AG04449 (cell line): ENCODE data around the gene GLIPR1.
"Not testable (repeated sequence)": the region's sequence is repeated elsewhere in the genome, so short reads cannot be mapped to it uniquely, and the experiment has no call there.

ENCODE experiments used
- CTCF ChIA-PET: fragments of 350-600 bp; formaldehyde crosslinking; extraction: SDS; loops from one replicate; lab custom pipeline; 2021; ENCODE audit warnings: antibody characterized with exemption; lab: Yijun Ruan, JAX
- POLR2A ChIA-PET: fragments of 400-600, 350-600 bp; formaldehyde crosslinking; extraction: SDS; loops from one replicate; lab custom pipeline; 2020; ENCODE audit warnings: antibody characterized with exemption, inconsistent platforms; lab: Yijun Ruan, JAX
- DNase-seq: peaks from one replicate; pipeline ENCODE4 v3.0.0-alpha.2; 2010; ENCODE audit warnings: low read depth, low spot score
- H3K4me3 ChIP-seq: 2 replicates; pipeline ENCODE4 v1.5.1; 2011; ENCODE audit warnings: low read depth, mild to moderate bottlenecking, control low read depth, low read length
- TF ChIP-seq, protein P1 (sequence below): IDR thresholded peaks from one replicate; pipeline ENCODE4 v1.5.1; 2011; ENCODE audit warnings: mild to moderate bottlenecking, moderate library complexity, low read length, control low read depth, inconsistent platforms; ENCODE audit not compliant: insufficient read depth; ENCODE audit errors: missing control alignments

GLIPR1 gene

GRCh38 chr12:75455839-75456238 is 24.7 kb upstream of the GLIPR1 start:
- ChIA-PET CTCF (interaction anchor here (0.7 kb wide), 1 partner anchor 25 kb away, joined by 3 read pairs; no protein-coding TSS in a partner anchor), POLR2A (no interaction called here)
- DNase-seq: no peak
- H3K4me3 ChIP-seq: no peak overlapping the region
- TF ChIP-seq, protein P1, sequence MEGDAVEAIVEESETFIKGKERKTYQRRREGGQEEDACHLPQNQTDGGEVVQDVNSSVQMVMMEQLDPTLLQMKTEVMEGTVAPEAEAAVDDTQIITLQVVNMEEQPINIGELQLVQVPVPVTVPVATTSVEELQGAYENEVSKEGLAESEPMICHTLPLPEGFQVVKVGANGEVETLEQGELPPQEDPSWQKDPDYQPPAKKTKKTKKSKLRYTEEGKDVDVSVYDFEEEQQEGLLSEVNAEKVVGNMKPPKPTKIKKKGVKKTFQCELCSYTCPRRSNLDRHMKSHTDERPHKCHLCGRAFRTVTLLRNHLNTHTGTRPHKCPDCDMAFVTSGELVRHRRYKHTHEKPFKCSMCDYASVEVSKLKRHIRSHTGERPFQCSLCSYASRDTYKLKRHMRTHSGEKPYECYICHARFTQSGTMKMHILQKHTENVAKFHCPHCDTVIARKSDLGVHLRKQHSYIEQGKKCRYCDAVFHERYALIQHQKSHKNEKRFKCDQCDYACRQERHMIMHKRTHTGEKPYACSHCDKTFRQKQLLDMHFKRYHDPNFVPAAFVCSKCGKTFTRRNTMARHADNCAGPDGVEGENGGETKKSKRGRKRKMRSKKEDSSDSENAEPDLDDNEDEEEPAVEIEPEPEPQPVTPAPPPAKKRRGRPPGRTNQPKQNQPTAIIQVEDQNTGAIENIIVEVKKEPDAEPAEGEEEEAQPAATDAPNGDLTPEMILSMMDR: no peak

DNA sequence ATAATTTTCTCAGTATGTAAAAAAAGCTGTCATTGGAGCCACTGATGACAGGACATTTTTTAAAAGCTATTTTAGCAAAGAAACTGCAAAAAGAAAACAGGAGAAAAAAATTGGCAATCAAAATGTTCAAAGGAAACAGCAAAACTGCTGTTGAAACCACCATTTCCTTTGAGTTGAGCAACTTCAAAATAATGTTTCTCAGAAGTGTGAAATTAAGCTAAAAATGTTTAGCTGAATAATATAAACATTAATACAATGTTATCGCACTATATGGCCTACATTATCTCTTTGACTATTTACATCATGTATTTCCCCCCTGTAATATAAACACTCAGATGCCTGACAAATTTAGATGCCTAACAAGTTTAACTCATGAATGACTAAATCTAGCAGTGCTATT is 23.4 kb upstream of the GLIPR1 start:
- CTCF ChIA-PET: interaction anchor here (0.9 kb wide), 1 partner anchor 66 kb away, joined by 3 read pairs; no protein-coding TSS in a partner anchor
- TF ChIP-seq, protein P1: no peak
- POLR2A ChIA-PET: no interaction called here
- DNase-seq: no peak
- no peak overlapping the region for H3K4me3 ChIP-seq

DNA sequence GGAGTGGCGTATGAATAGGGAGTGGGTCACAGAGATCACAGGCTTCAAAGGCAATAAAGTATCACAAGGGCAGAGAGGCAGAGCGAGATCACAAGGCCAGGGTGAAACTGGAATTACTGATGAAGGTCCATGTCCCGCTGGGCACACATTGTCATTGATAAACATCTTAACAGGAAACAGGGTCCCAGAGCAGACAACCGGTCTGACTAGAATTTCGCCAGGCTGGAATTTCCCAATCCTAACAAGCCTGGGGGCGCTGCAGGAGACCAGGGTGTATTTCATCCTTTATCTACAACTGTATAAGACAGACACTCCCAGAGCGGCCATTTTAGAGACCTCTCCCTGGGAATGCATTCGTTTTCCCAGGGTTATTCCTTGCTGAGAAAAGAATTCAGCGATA is 22.7 kb upstream of the GLIPR1 start:
- POLR2A ChIA-PET, CTCF ChIA-PET, H3K4me3 ChIP-seq, DNase-seq: not testable (repeated sequence)

DNA sequence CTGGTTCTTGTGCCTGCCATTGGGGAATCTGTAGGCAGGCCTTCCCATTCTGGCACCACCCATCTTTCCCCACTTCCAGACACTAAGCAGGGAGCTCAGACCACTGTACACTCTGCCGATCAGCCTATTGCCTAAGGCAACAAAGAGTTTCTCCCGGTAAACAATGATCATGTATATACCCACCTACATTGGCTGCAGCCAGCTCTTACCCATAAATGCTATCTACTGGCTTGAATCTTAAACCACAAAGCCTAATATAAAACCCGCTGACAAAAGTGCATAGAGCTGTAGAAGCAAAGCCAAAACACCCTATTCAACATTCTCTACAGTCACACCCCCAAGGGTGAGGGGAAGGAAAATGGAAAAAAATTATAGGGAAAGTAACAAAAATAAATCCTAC is 20.8 kb upstream of the GLIPR1 start:
- ChIA-PET CTCF (interaction anchor here (0.9 to 1.5 kb wide), 3 partner anchors 25 to 125 kb away, joined by 3 to 4 read pairs (median 3); partner anchors contain the start of gene GLIPR1L1), POLR2A (no interaction called here)
- no peak for DNase-seq
- no peak overlapping the region for H3K4me3 ChIP-seq
- TF ChIP-seq, protein P1: no peak

GRCh38 chr12:75460204-75460603 is 20.4 kb upstream of the GLIPR1 start:
- CTCF ChIA-PET: interaction anchor here (0.9 to 1.5 kb wide), 3 partner anchors 25 to 125 kb away, joined by 3 to 4 read pairs (median 3); partner anchors contain the start of gene GLIPR1L1
- H3K4me3 ChIP-seq: no peak overlapping the region
- POLR2A ChIA-PET: no interaction called here
- no peak for DNase-seq
- TF ChIP-seq, protein P1: no peak

- H3K4me3 ChIP-seq: no peak overlapping the region
- DNase-seq: no peak
- TF ChIP-seq, protein P1: no peak
- POLR2A ChIA-PET: no interaction called here
- CTCF ChIA-PET: interaction anchor here (1.1 kb wide), 1 partner anchor 13 kb away, joined by 3 read pairs; no protein-coding TSS in a partner anchor
Observed at GRCh38 chr12:75471902-75472890, 8.4 kb upstream of the GLIPR1 start.
